ENCODE data around the gene SMIM44.

The SMIM44 gene

GRCh38 chr19:3524078-3524842 is 41.0 kb upstream of the SMIM44 start:
- H3K27ac ChIP-seq (ENCODE audit: low read length), result no peak overlapping the region
- no peak overlapping the region for H3K4me3 ChIP-seq (ENCODE audit: low read length)
- peaks cover 14% of the 10 kb centered on the region; the same call in 1 of the 2 replicates for H3K36me3 ChIP-seq (ENCODE audit: insufficient read depth, low read depth, low read length)
- no peak overlapping the region for H3K9ac ChIP-seq (ENCODE audit: low read depth, low read length)
- no peaks in the 10 kb centered on the region for H3K9me3 ChIP-seq (ENCODE audit: insufficient read depth, low read depth, low read length)
- H3K27me3 ChIP-seq (ENCODE audit: insufficient read depth, low read length), result no peaks in the 10 kb centered on the region
- no peaks in the 10 kb centered on the region for H3K4me1 ChIP-seq (ENCODE audit: insufficient read depth, low read length)

GRCh38 chr19:3523361-3524077 is 40.3 kb upstream of the SMIM44 start:
- no peak overlapping the region for H3K27ac ChIP-seq (ENCODE audit: low read length)
- H3K36me3 ChIP-seq (ENCODE audit: insufficient read depth, low read depth, low read length), result peaks cover 14% of the 10 kb centered on the region; the same call in 1 of the 2 replicates
- peaks cover 6% of the 10 kb centered on the region for H3K4me1 ChIP-seq (ENCODE audit: insufficient read depth, low read length)
- no peaks in the 10 kb centered on the region for H3K27me3 ChIP-seq (ENCODE audit: insufficient read depth, low read length)
- no peak overlapping the region for H3K9ac ChIP-seq (ENCODE audit: low read depth, low read length)
- H3K9me3 ChIP-seq (ENCODE audit: insufficient read depth, low read depth, low read length), result no peaks in the 10 kb centered on the region
- H3K4me3 ChIP-seq (ENCODE audit: low read length), result no peak overlapping the region

GRCh38 chr19:3522421-3523360 is 39.5 kb upstream of the SMIM44 start:
- H3K27ac ChIP-seq (ENCODE audit: low read length), result no peak overlapping the region
- H3K9ac ChIP-seq (ENCODE audit: low read depth, low read length), result no peak overlapping the region
- no peak overlapping the region for H3K4me3 ChIP-seq (ENCODE audit: low read length)
- H3K36me3 ChIP-seq (ENCODE audit: insufficient read depth, low read depth, low read length), result peaks cover 14% of the 10 kb centered on the region; the same call in 1 of the 2 replicates
- no peaks in the 10 kb centered on the region for H3K9me3 ChIP-seq (ENCODE audit: insufficient read depth, low read depth, low read length)
- H3K4me1 ChIP-seq (ENCODE audit: insufficient read depth, low read length), result peaks cover 10% of the 10 kb centered on the region
- H3K27me3 ChIP-seq (ENCODE audit: insufficient read depth, low read length), result no peaks in the 10 kb centered on the region

GRCh38 chr19:3521104-3521445 is 37.8 kb upstream of the SMIM44 start:
- H3K4me3 ChIP-seq (ENCODE audit: low read length), result no peak overlapping the region
- H3K27me3 ChIP-seq (ENCODE audit: insufficient read depth, low read length), result no peaks in the 10 kb centered on the region
- peaks cover 10% of the 10 kb centered on the region for H3K4me1 ChIP-seq (ENCODE audit: insufficient read depth, low read length)
- no peak overlapping the region for H3K9ac ChIP-seq (ENCODE audit: low read depth, low read length)
- H3K36me3 ChIP-seq (ENCODE audit: insufficient read depth, low read depth, low read length), result peaks cover 7% of the 10 kb centered on the region; the same call in 1 of the 2 replicates
- no peaks in the 10 kb centered on the region for H3K9me3 ChIP-seq (ENCODE audit: insufficient read depth, low read depth, low read length)
- no peak overlapping the region for H3K27ac ChIP-seq (ENCODE audit: low read length)

- Histone ChIP-seq H3K4me3 (ENCODE audit: low read length) (no peak overlapping the region), H3K9ac (ENCODE audit: low read depth, low read length) (no peak overlapping the region), H3K9me3 (ENCODE audit: insufficient read depth, low read depth, low read length) (no peaks in the 10 kb centered on the region), H3K27me3 (ENCODE audit: insufficient read depth, low read length) (no peaks in the 10 kb centered on the region), H3K4me1 (ENCODE audit: insufficient read depth, low read length) (peaks cover 13% of the 10 kb centered on the region), H3K36me3 (ENCODE audit: insufficient read depth, low read depth, low read length) (peaks cover 7% of the 10 kb centered on the region; the same call in 1 of the 2 replicates), H3K27ac (ENCODE audit: low read length) (no peak overlapping the region)
Observed at GRCh38 chr19:3520166-3521103, 37.2 kb upstream of the SMIM44 start.

- Histone ChIP-seq H3K27me3 (ENCODE audit: insufficient read depth, low read length) (no peaks in the 10 kb centered on the region), H3K9ac (ENCODE audit: low read depth, low read length) (peak overlapping the region; percentile 38; the same call in 1 of the 2 replicates), H3K36me3 (ENCODE audit: insufficient read depth, low read depth, low read length) (no peaks in the 10 kb centered on the region), H3K27ac (ENCODE audit: low read length) (no peak overlapping the region), H3K4me3 (ENCODE audit: low read length) (no peak overlapping the region), H3K9me3 (ENCODE audit: insufficient read depth, low read depth, low read length) (no peaks in the 10 kb centered on the region), H3K4me1 (ENCODE audit: insufficient read depth, low read length) (peaks cover 13% of the 10 kb centered on the region)
Observed at GRCh38 chr19:3519126-3519525, 35.9 kb upstream of the SMIM44 start.

- Histone ChIP-seq H3K9me3 (ENCODE audit: insufficient read depth, low read depth, low read length) (no peaks in the 10 kb centered on the region), H3K27me3 (ENCODE audit: insufficient read depth, low read length) (no peaks in the 10 kb centered on the region), H3K4me1 (ENCODE audit: insufficient read depth, low read length) (peaks cover 13% of the 10 kb centered on the region), H3K4me3 (ENCODE audit: low read length) (peak overlapping the region; percentile 41; the same call in 1 of the 2 replicates), H3K36me3 (ENCODE audit: insufficient read depth, low read depth, low read length) (no peaks in the 10 kb centered on the region), H3K27ac (ENCODE audit: low read length) (no peak overlapping the region), H3K9ac (ENCODE audit: low read depth, low read length) (peak overlapping the region; percentile 38)
Observed at GRCh38 chr19:3518659-3519058, 35.4 kb upstream of the SMIM44 start.

GRCh38 chr19:3518255-3518654 is 35.0 kb upstream of the SMIM44 start:
- Histone ChIP-seq H3K27ac (ENCODE audit: low read length) (no peak overlapping the region), H3K9ac (ENCODE audit: low read depth, low read length) (peak overlapping the region; percentile 38), H3K4me1 (ENCODE audit: insufficient read depth, low read length) (peaks cover 13% of the 10 kb centered on the region), H3K36me3 (ENCODE audit: insufficient read depth, low read depth, low read length) (no peaks in the 10 kb centered on the region), H3K27me3 (ENCODE audit: insufficient read depth, low read length) (no peaks in the 10 kb centered on the region), H3K4me3 (ENCODE audit: low read length) (peak overlapping the region; percentile 41; the same call in 1 of the 2 replicates), H3K9me3 (ENCODE audit: insufficient read depth, low read depth, low read length) (no peaks in the 10 kb centered on the region)

- Histone ChIP-seq H3K27ac (ENCODE audit: low read length) (no peak overlapping the region), H3K36me3 (ENCODE audit: insufficient read depth, low read depth, low read length) (no peaks in the 10 kb centered on the region), H3K9me3 (ENCODE audit: insufficient read depth, low read depth, low read length) (no peaks in the 10 kb centered on the region), H3K9ac (ENCODE audit: low read depth, low read length) (no peak overlapping the region), H3K4me3 (ENCODE audit: low read length) (no peak overlapping the region), H3K27me3 (ENCODE audit: insufficient read depth, low read length) (no peaks in the 10 kb centered on the region), H3K4me1 (ENCODE audit: insufficient read depth, low read length) (peaks cover 13% of the 10 kb centered on the region)
Observed at GRCh38 chr19:3517638-3518037, 34.4 kb upstream of the SMIM44 start.

GRCh38 chr19:3516675-3517207 is 33.5 kb upstream of the SMIM44 start:
- H3K27ac ChIP-seq (ENCODE audit: low read length), result no peak overlapping the region
- H3K4me1 ChIP-seq (ENCODE audit: insufficient read depth, low read length), result peaks cover 13% of the 10 kb centered on the region
- no peak overlapping the region for H3K4me3 ChIP-seq (ENCODE audit: low read length)
- no peaks in the 10 kb centered on the region for H3K36me3 ChIP-seq (ENCODE audit: insufficient read depth, low read depth, low read length)
- no peaks in the 10 kb centered on the region for H3K27me3 ChIP-seq (ENCODE audit: insufficient read depth, low read length)
- no peak overlapping the region for H3K9ac ChIP-seq (ENCODE audit: low read depth, low read length)
- H3K9me3 ChIP-seq (ENCODE audit: insufficient read depth, low read depth, low read length), result no peaks in the 10 kb centered on the region
